Measurements from ENCODE around the gene BUD31. TPM values are rescaled to one million over a fixed set of nuclear protein-coding genes. Genes with fewer than 3 reads are reported as not detected.

BUD31 gene
- total RNA-seq = 107 and 116 TPM in 2 replicates

DNA sequence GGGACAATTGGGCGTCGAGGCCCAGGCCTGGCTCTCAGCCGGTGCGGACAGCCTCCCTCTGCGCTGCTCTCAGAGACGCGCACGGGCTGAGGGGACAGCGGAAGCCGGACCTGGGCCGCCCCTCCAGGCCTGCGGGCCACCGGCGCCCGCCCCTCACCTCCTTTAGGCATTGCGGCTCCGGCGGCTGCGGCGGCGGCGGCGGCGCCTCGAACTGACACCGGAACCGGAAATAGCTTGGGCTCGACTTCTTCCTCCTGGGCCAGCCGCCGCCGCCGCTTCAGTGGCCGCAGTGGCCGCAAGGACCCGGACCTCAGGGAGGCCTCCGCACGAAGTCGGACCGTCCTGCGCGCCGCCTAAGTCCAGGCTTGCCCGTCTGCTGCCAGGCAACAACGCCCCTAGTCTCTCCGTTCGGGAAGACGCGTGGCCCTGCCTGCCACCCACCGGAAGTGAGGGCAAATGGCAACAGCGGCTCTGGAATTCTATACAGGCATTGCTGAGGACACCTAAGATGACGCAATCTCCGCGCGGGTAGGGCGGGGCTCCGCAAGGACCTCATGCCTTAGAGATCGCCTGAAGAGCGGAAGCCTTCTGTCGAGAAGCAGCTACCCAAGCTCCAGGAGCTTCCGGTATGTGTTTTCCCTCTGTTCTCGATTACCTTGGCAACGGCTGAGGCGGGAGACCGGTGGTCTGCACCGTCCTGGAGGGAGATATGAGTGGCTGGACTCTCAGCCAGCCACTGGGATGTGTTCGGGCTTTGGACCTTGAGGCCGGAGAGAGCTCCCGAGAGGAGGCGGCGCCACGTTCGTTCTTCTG is at the start of gene BUD31, which contains the start of gene PDAP1:
TSS of gene BUD31 (plus strand) at position 591 of the 813 bp plus-strand sequence. CDS start 2,124 bp downstream, outside the sequence.
TSS of gene PDAP1 (minus strand) at position 219 of the 813 bp plus-strand sequence. CDS start at position 170, 49 bp downstream.

DNA sequence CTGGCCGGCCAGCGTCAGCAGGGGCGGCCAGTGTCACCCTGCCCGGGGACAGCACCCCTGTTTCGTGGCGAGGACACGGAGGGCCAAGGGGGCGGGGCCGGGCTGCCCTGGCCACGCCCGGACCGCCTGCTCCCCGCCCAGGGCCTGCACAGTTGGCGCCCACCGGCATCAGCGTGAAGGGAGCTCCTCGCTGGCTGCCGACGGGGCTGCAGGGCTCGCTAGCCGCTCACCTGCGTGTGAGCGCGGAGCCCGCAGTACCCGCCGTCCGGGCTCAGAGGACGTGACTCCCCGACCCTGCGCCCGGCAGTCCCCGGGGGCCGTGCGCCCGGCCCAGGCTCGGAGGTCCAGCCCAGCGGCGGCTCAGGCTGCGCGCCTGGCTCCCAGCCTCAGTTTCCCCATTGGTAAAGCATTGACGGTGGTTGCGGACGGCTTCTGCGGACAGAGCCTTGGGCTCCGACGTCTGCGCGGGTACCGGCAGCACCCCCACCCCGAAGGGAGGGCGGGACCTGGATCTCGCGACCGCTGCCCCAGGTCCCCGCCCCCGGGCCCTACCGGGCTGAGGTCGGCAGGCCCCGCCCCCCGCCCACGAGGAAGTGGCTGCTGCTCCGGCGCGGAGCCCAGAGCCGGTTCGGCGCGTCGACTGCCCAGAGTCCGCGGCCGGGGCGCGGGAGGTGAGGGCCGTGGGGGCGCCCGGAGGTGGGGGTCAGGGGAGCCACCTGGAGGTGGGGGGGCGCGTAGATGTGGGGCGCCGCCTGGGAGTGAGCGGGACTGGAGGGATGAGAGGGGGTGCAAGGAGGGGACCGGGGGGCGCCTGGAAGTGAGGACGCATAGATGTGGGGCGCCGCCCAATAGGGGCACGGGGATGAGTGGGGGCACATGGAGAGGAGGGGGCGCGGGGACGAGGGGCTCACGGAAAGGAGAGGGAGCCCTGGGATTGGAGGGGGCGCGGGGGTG is 34.4 kb upstream of the BUD31 start, which contains the start of gene ARPC1B:
TSS of gene ARPC1B (plus strand) at position 620 of the 954 bp plus-strand sequence. CDS start 10,985 bp downstream, outside the sequence.

DNA sequence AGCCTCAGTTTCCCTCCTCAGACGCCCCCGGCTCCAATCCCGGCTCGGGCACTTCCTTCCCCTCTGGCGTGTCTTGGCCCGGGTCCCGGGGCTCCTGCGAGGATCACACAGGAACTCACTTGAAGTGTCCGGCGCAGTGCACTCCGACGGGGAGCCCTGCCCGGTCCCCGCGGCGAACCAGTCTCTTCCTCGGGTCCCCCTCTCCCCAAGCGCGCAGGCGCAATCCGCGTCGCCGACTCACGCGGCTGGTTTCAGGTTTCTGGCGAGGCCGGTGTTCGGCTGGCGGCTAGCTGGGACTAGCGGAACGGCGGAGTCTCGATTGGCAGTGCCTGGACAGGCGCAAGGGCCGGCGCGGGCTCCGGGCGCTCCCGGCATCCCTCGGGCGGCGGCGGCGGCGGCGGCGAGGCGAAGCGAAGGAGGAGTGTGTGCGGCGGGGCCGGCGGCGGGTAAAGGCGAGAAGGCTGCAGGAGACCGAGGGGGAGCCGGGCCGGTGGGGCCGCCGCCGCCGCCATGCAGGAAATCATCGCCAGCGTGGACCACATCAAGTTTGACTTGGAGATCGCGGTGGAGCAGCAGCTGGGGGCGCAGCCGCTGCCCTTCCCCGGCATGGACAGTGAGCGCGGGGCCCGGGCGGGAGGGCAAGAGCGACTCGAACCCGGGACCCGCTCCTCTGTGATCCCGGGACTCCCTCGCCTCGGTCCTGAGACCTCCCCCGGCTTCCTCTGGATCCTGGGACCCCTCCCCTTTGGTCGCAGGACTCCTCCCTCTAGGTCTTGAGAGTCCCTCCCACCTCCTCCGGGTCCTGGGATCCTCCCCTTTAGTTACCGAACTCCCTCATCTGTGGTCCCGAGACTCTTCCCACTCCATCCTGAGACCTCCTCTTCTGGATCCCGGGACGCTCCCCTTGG is 30.1 kb downstream of the BUD31 start, which contains the start of the genes CPSF4 and PTCD1:
TSS of gene CPSF4 (plus strand) at position 371 of the 908 bp plus-strand sequence. CDS start at position 511, 140 bp downstream.
TSS of gene PTCD1 (minus strand) at position 226 of the 908 bp plus-strand sequence. CDS start 3,556 bp downstream, outside the sequence.

Other genes with a start within 250 kb of the BUD31 start
- not detected in 2 replicates for gene KPNA7, start 200.9 kb upstream of the BUD31 start, total RNA-seq
- gene MYH16, start 136.1 kb upstream of the BUD31 start, total RNA-seq = 0.30 and 0.97 TPM in 2 replicates
- gene ARPC1A, start 83.1 kb upstream of the BUD31 start, total RNA-seq = 149 and 212 TPM in 2 replicates
- gene ARPC1B, start 34.2 kb upstream of the BUD31 start, total RNA-seq = 597 and 600 TPM in 2 replicates
- gene PDAP1, start 372 bp upstream of the BUD31 start, total RNA-seq = 61.1 and 109 TPM in 2 replicates
- gene PTCD1, start 29.8 kb downstream of the BUD31 start, total RNA-seq = 4.5 and 5.5 TPM in 2 replicates
- gene CPSF4, start 30.0 kb downstream of the BUD31 start, total RNA-seq = 28.6 and 30.4 TPM in 2 replicates
- 643 and 858 TPM in 2 replicates for gene ATP5MF, start 57.2 kb downstream of the BUD31 start, total RNA-seq
- gene ZNF789, start 63.9 kb downstream of the BUD31 start, total RNA-seq = 5.6 and 6.2 TPM in 2 replicates
- 26.3 and 33.0 TPM in 2 replicates for gene ZNF394, start 91.3 kb downstream of the BUD31 start, total RNA-seq
- 10.7 and 12.0 TPM in 2 replicates for gene ZKSCAN5, start 95.7 kb downstream of the BUD31 start, total RNA-seq
- gene FAM200A, start 143.1 kb downstream of the BUD31 start, total RNA-seq = 5.6 and 6.2 TPM in 2 replicates
- 10.1 and 19.5 TPM in 2 replicates for gene ZNF655, start 149.7 kb downstream of the BUD31 start, total RNA-seq
- gene TMEM225B, start 189.3 kb downstream of the BUD31 start, total RNA-seq = under 0.01 TPM in 1 of 2 replicates, not detected in the other
- gene ZSCAN25, start 208.0 kb downstream of the BUD31 start, total RNA-seq = 9.4 and 10.4 TPM in 2 replicates